GM18511 (cell line): ENCODE measurements around the gene NUP98.
"Not testable (repeated sequence)": the region's sequence is repeated elsewhere in the genome, so short reads cannot be mapped to it uniquely, and the experiment has no call there.

Experiments
- ATAC-seq: cut with Tn5 transposase; IDR thresholded peaks from one replicate; pipeline ENCODE4 v1.9.1; 2021; ENCODE audit warnings: mild to moderate bottlenecking, moderate library complexity; ENCODE audit not compliant: unreplicated experiment

Gene NUP98

GRCh38 chr11:3679077-3679476 is 118.3 kb downstream of the NUP98 start:
- ATAC-seq: no peak

- no peak for ATAC-seq
These were observed 121.4 kb downstream of the NUP98 start for GRCh38 chr11:3675971-3676370.

GRCh38 chr11:3674189-3674588 is 123.2 kb downstream of the NUP98 start:
- ATAC-seq: no peak

- ATAC-seq: no peak
These were observed 125.8 kb downstream of the NUP98 start, which contains the start of gene CHRNA10 for GRCh38 chr11:3671334-3672254. TSS of gene CHRNA10 (minus strand) at chr11:3671384. CDS start at chr11:3671312, 72 bp downstream.

- no peak for ATAC-seq
These were observed 127.6 kb downstream of the NUP98 start for GRCh38 chr11:3669742-3670183.

GRCh38 chr11:3669128-3669527 is 128.2 kb downstream of the NUP98 start:
- no peak for ATAC-seq

- ATAC-seq: no peak
These were observed 130.0 kb downstream of the NUP98 start for GRCh38 chr11:3667149-3668035.

- ATAC-seq: no peak
These were observed 131.3 kb downstream of the NUP98 start for GRCh38 chr11:3666023-3666530.

- ATAC-seq: no peak
These were observed 131.9 kb downstream of the NUP98 start for GRCh38 chr11:3665336-3666022.

GRCh38 chr11:3664032-3664630 is 133.2 kb downstream of the NUP98 start:
- no peak for ATAC-seq

- no peak for ATAC-seq
These were observed 134.5 kb downstream of the NUP98 start for GRCh38 chr11:3662856-3663255.

GRCh38 chr11:3660960-3661359 is 136.4 kb downstream of the NUP98 start:
- ATAC-seq: no peak

GRCh38 chr11:3659595-3660515 is 137.5 kb downstream of the NUP98 start:
- no peak for ATAC-seq

- no peak for ATAC-seq
These were observed 139.1 kb downstream of the NUP98 start for GRCh38 chr11:3658252-3658651.

- ATAC-seq: not testable (repeated sequence)
These were observed 140.0 kb downstream of the NUP98 start for GRCh38 chr11:3657331-3657730.

GRCh38 chr11:3655547-3655946 is 141.8 kb downstream of the NUP98 start:
- ATAC-seq: no peak

GRCh38 chr11:3652514-3652913 is 144.8 kb downstream of the NUP98 start:
- not testable (repeated sequence) for ATAC-seq

- not testable (repeated sequence) for ATAC-seq
These were observed 148.0 kb downstream of the NUP98 start for GRCh38 chr11:3649374-3649773.

GRCh38 chr11:3648843-3649242 is 148.5 kb downstream of the NUP98 start:
- ATAC-seq: not testable (repeated sequence)
